ENCODE data around the gene SCYL3. TPM values are rescaled to one million over a fixed set of nuclear protein-coding genes. Genes with fewer than 3 reads are reported as not detected.
"Not testable (repeated sequence)": the region's sequence is repeated elsewhere in the genome, so short reads cannot be mapped to it uniquely, and the experiment has no call there.

SCYL3 gene, protein sequence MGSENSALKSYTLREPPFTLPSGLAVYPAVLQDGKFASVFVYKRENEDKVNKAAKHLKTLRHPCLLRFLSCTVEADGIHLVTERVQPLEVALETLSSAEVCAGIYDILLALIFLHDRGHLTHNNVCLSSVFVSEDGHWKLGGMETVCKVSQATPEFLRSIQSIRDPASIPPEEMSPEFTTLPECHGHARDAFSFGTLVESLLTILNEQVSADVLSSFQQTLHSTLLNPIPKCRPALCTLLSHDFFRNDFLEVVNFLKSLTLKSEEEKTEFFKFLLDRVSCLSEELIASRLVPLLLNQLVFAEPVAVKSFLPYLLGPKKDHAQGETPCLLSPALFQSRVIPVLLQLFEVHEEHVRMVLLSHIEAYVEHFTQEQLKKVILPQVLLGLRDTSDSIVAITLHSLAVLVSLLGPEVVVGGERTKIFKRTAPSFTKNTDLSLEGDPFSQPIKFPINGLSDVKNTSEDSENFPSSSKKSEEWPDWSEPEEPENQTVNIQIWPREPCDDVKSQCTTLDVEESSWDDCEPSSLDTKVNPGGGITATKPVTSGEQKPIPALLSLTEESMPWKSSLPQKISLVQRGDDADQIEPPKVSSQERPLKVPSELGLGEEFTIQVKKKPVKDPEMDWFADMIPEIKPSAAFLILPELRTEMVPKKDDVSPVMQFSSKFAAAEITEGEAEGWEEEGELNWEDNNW
- 4.5 TPM for polyA plus RNA-seq (2013, experiment 1 of 2; ENCODE audit: insufficient read length)
- polyA plus RNA-seq (2013, experiment 2 of 2; ENCODE audit: insufficient read length): 3.9 TPM

DNA sequence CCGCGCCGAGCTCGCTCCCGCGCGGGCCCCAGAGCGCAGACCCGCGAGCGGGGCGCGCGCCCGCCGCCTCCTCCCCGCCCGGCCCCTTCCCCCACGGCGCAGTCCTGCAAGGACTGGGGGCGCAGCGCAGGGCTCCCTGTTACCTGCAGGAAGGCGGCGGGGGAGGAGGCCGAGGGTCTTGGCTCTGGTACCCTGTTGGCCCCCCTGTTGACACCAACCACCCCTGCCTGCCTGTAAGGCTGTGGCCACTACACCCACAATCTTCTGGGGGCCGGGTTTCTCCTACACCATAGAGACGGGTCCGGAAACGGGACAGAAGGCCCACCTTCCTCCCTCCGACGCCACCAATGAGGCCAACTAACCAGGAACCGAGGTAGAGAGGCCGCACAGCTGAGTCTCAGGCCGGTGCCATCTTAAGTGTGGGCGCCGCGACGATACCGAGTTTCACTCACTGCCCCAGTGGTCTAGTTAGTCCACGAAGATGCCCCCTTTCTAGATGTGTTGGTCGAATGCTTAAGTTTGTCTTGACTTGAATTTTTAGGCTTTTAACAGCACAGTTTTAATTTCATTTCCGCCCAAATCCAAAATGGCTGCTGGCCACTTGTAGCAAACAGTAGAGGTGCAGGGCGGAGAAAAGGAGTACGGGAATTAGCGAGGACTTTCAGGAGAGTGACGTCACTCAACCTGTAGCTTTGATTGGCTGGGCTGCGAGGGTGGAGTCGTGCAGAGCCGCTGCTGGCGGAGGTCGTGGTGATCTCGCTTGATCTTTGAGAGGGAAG lies at the start of gene SCYL3:
TSS of gene SCYL3 (minus strand) at position 252 of the 779 bp plus-strand sequence. CDS start 5,056 bp downstream, outside the sequence.
- peak; percentile 98 for DNase-seq

DNA sequence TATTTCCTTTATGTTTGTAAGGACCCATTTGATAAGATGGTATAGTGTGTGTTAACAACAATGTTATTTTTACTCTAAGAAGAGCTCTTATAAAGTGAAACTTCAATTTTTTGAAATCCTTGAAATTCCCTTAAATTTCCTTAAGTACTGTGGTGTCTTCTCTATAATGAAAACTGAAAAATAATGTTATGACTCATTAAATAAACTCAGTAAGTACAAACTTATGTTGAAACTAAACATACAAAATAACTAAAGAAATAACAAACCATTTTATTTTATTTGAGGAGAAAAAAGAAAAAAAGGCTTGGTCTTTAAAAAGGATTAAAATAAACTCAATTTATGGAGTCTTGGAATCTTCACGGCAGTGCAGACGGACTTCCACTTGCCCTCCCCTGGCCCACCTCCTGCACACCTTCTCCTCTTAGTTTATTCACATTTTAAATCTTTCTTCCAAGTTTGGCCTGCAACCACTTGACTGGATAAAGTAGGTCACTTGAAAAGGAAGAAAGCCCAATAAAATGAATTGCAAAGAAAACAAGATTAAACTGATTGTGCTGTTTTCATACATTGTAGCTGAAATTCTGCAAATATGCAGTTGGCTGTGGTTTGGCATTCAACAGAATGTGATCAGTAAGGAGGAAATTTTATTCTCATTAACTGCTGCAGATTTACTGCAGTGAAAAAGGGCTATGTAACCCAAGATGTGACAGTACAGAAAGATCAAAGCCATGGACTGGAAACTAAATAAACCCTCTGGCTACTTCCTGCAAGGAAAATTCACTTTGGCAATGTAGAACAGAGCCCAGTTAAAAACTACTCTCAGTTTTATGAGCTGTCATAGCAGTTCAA lies 48.5 kb upstream of the SCYL3 start:
- DNase-seq: peak; percentile 29

DNA sequence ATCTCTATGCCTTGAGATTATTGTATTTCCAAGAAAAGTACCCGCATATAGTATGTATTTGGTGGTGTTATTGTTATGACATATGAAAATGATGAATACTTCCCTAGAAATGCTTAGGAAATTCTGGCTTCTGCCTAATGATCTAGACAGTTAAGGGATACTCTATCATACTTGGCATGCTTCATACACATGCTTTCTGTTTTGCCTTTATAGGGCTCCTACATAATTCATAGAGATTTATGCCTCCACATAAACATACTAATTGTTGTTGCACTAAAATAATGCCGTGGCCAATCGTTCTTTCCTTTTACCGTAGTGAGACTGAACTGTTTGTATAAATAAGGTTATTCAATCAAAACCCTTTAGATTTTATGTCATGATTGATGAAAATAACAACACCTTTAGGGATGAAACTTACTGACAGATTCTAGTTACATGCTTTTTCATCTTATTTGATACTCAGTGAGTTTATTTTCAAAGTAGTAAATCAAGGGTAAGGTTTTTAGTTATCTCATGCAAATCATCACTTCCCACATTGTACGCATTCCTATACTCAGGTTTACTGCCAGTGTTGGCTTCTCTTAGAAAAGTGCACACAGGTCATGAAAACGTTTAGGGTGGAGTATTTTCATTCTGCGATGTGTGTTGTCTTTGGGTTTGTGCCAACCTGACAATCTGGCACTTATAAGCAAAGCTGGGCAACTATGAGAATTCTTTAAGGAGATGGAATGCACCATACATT lies 40.5 kb upstream of the SCYL3 start:
- DNase-seq: peak; percentile 72

DNA sequence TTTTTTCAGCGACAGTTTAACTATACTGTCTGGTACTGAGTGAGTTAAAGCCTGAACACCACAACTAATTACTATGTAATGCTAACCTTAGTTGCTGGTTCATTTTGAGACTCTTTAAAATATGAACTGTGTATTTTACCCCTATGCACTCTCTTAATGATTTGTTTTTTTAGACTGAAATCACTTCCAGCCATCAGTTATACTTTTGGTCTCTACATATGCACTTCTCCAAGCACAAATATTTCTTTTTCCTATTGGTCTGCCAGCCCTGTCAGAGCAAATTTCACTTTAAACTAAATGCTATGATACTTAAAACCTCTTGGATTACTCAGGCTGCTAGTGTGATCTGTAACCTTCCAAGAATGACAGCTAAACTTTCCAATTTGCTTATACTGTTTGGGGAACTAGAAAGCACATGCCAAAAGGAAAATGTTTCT lies 38.1 kb upstream of the SCYL3 start:
- peak; percentile 24 for DNase-seq

DNA sequence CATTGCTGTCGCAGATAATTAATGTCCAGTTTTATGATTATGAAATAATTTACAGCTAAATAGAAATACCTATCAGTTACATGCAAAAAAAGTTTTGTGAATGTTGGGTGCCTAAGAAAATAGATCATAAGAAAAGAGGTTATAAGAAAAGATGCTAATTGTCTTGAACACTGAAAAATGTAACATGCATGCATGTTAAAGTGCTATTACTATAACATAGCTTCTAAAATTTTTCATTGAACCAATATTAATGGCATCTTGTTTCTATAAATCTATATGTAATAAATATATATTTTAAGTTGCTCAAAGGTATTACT lies 35.5 kb upstream of the SCYL3 start:
- DNase-seq: no peak

DNA sequence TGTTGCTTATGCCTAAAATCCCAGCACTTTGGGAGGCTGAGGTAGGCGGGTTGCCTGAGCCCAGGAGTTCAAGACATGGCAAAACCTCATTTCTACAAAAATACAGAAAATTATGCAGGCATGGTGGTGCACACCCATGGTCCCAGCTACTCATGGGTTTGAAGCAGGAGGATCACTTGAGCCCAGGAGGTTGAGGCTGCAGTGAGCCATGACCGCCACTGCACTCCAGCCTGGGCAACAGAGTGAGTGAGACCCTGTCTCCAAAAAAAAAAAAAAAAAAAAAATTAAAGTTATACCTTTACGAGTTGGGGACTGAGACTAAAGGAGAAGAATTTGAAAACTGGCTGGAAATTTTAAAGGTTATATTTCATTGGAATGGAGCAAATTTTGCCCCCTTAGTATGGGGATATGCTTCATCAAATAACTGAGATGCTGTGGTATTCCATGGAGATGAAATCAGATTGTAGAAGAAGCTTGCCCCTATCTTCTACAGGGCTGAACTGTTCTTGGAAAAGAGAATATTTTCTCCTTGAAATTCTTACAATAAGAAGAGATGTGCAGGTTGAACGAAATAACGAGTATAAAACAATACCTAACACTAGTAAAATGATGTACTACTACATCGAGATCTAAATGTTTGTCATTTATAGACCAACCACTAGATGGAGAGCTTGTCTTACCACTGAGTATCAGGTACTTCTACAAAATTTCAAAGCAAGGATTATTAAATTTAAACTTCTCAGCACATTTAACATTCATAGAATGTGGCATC lies 34.9 kb upstream of the SCYL3 start:
- DNase-seq: peak; percentile 61

DNA sequence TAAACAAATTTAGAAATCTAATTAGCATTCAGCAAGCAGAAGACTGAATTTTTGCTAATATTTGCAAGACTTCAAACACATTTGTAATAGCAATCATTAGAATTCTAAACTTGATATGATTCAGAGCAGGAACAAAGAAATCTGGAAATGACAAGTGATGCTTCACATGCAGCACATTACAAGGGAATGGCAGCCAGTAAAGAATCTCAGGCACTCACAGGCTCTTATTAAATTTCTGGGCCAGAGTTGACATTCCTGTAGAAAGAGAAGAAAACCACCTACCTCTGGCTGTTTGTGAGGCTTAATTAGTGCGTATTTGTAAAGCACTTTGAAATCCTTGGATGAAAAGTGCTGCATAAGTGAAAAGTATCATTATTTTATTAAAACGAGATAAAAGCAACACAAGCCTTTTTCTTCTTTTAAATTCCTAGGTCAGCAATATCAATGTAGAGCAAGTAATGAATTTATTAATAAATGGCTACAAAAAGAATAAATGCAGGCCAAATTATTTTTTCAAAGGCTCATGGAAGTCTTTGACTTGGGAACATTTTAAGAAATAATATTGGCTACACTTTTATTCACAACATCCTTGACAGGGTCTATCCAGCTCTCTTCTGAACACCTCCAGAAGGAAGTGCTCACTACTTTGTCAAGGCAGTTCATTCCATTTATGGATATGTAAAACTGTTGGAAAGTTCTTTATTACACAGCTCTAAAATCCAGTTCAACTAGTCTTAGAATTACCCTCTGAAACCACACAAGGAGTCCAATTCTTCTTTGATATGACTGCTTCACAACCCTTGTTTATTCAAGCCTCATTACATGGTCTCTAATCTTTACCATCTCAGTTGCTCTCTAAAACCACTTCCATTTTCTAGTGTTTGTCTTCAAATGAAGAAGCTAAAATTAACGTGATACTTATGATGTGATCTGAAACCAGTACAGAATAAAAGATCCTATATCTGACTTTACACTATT lies 32.1 kb upstream of the SCYL3 start:
- no peak for DNase-seq

DNA sequence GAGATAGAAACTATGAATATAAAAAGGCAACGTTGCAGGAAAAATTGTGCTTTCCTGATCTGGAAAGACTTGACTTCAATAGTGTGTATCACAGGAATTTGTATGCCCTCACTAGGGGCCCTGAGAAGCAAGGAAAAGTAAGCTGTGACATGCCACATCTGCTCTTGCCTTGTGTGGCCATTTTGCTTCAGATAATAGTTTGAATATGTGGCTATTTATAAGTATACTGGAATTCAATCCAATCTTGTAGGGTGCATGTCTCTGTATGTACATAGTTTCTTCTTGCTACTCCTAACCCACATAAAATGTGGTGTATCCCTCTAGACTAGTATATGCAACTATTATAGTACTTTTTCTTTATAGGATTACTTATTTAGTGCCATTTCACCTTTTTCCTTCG lies 31.1 kb upstream of the SCYL3 start:
- DNase-seq: no peak

DNA sequence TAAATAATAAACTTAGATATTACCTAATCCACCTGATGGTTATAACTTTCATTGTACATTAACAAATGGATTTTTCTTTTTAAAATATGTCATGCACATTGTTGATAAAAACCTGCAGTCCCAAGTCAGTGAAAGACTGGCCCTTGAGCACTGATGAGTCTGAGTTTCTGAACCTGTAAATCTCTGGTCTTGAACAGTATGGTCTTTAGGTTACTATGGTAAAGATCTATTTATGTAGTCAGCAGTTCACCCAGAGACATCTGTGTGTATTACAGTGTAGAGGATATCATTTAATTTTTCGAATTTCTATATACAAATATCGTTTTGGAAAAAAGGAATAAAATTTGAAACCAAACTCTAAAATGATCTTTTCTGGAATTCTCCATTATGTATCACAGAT lies 30.4 kb upstream of the SCYL3 start:
- no peak for DNase-seq

DNA sequence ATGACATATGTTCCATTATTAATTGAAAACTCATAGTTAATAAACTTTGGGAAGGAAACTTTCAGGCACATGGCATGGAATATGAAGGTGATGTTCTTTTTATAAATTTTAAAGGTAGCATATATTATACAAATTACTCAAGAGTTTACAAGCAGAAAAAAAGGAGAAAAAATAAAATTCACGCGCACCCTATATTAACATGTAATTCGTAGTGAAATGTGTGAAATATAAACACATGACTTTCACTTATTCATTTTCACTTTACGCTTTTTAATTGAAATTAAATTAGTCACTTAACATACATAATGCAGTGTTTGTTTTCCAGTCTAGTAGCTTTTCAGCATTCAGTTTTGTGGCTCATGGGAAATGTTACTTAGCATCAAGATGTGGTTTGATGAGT lies 27.4 kb upstream of the SCYL3 start:
- DNase-seq: no peak

DNA sequence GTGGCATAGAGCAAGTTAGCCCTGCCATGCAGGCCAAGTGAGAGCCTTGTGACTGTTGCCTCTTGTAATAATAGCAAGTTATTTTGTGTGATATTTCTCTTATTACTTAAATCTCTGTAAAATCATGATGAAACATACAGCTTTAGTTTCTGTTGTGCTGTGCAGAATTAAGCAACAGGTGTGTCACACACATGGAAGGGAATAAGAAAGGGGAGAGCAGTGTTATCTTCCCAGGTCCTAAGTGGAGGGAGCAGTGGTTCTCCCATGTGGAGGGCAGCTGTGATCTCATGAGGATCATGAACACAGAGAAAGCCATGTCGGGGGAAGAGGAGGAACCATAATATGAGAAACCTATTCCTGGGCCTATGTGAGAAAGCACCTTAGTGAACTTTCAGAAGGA lies 25.2 kb upstream of the SCYL3 start:
- DNase-seq: no peak

DNA sequence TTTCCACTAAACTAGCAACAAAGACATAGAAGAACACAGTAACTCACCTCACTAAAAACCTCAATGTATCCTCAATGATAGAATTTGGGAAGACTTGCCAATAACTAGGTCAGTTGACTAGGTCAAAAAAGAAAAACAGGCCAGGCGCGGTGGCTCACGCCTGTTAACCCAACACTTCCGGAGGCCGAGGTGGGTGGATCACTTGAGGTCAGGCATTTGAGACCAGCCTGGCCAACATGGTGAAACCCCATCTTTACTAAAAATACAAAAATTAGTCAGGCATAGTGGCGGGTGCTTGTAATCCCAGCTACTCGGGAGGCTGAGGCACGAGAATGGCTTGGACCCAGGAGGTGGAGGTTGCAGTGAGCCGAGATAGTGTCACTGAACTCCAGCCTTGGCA lies 24.5 kb upstream of the SCYL3 start:
- not testable (repeated sequence) for DNase-seq

DNA sequence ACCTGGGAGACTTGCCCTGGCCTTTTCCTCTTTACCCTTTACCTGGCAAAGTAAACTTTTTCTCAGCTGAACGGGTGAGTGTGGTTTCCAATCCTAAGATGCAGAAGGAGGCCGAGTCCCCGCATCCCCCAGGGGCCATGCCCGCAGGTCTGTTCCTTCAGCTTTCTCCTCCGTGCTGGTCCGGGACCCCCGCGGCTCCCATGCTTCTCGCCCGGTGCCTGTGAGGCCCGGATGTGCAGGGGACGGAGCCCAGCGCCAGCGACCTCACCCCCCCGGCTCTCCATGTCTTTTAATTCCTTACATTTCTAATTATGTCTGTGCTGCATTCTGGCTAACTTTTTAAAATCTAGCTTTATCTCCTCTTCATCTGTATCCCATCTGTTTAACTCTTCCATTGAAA lies 21.5 kb upstream of the SCYL3 start:
- no peak for DNase-seq

DNA sequence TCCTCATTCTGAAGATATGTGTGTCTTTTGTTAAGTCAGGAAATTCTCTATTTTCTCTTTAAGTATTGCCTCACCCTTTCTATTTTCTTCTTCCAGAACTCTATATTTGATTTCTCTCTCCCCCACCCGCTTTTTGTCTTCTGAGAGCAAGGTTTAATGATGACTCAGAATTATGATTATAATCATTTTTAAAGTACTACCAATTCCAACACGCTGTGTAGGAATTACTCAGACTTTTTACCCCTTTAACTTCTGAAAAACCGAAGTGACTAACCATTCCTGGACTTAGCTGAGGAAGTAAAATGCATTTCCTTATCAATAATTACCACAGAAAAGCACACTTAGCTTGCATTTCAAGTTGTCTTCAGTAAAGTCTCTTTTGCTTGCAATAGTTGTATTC lies 20.8 kb upstream of the SCYL3 start:
- DNase-seq: peak; percentile 75

DNA sequence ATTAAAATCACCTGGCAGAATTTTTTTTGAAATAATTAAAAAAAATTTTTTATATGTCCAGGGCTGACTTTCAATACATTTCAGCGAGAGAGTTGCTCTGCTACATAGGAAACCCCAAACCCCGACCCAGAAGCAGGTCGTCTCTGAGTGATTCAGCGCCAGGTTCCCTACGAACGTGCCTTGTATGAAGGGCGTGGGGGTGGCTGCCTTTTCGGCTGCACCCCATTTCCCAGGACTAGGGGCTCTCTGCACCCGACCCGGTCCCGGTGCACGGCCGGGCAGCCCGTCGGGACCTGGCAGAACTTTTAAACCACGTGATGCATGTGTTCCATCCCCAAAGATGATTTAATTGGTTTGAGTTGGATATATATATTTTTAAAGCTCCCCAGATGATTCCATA lies 15.8 kb upstream of the SCYL3 start:
- DNase-seq: no peak

DNA sequence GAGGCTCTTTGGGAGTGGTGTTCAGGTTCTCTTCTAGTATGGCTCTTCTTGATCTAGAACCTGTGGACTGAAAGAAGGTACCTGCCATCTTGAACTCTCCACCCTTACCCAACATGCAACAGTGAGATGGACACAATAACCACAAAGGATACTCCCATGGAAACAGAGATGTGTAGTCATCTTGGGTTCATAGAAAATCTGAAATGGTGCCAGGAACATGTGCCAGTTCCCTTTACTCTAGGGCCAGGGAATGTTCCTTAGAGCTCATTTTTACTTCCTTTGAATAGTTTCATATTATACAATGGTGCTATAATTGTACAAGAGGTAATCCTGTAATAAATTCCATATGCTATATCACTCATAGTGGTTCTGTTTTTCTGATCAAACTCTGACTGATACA lies 13.2 kb upstream of the SCYL3 start:
- DNase-seq: no peak

DNA sequence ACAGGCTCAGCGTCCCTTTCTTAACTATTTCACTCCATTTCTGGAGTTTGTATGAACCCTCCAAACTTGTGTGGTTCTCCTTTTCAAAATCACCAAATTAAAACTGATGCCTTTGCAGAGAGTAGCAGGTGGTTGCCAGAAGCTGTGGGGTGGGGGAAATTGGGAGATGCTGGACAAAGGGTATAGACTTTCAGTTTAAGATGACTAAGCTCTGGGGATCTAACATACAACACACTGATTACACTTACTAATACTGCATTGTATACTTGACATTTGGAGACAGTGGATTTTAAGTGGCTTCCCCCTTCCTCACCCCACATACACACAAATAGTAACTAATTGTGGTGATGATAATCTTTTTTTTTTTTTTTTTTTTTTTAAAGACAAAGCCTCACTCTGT lies 11.1 kb upstream of the SCYL3 start:
- no peak for DNase-seq

DNA sequence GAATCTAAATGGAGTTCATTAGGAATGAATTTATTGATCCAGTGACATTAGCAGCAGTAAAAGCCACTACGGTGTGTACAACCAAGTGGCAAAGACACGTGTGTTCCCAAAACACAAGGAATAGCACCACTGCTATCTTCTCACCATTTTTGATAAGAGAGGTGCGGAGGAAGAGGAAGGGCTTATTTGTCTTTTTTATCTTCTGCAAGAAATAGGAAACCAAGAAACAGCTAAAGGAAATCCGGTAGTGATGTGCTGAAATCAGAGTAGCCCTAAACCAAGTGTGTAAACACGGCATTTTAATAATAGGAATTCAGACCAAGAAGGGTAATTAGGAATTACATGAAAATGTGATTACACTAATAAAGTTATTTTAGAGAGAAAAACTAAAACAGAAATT lies 9.1 kb upstream of the SCYL3 start:
- no peak for DNase-seq

DNA sequence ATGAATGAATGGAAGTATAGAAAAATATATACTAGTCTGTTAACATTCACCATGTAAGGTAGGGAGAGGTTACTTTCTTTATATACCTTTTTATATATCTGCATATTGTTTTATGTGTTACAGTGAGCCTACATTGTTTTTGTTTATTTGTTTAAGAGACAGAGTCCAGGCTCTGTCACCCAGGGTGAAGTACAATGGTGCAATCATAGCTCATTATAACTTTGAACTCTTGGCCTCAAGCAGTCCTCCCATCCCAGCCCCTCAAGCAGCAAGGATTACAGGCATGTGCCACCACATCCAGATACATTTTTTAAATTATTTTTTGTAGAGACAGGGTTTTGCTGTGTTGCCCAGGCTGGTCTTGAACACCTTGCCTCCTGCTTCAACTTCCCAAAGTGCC lies 7.4 kb upstream of the SCYL3 start:
- no peak for DNase-seq

DNA sequence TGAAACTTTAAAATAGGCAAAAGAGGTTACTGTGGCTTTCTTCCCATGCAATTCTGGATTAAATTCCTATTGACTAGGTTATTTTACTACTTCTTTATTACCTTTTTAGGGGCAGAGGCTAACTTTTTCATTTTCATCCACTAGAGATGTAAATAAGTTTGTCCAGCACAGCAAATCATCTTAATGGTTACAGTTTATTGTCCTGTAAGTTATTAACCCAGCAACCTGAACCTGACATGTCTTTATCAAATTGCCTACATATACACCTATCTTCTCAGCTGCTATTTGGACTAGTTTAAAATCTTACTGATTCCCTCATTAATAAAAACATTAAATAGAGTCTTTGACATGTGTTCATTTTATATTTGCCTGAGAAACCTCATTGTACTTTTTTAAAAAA lies 6.9 kb upstream of the SCYL3 start:
- DNase-seq: no peak
